Renal cortical epithelial cell (primary cell): ENCODE results near the gene PRR13. TPM values are rescaled to one million over a fixed set of nuclear protein-coding genes. Genes with fewer than 3 reads are reported as not detected.
"Not testable (repeated sequence)": the region's sequence is repeated elsewhere in the genome, so short reads cannot be mapped to it uniquely, and the experiment has no call there.

Experiments used
- DNase-seq: peaks from one replicate; pipeline ENCODE4 v3.0.0-alpha.2; 2011; ENCODE audit warnings: low read depth
- total RNA-seq: library from RNA; depleted of rRNA; stranded (reverse); fragments of >200 nt; gene quantifications from 2 replicates; pipeline ENCODE4 v1.2.3, GENCODE V29; 2014

Gene PRR13
- total RNA-seq, 1 donor from 2014 or later, result 45.1 TPM

GRCh38 chr12:53468282-53468681, 26.7 kb downstream of the PRR13 start:
- DNase-seq, result no peak

GRCh38 chr12:53472056-53472582, 30.6 kb downstream of the PRR13 start:
- no peak for DNase-seq

GRCh38 chr12:53474077-53474476, 32.5 kb downstream of the PRR13 start:
- no peak for DNase-seq

GRCh38 chr12:53474819-53475218, 33.3 kb downstream of the PRR13 start:
- no peak for DNase-seq

GRCh38 chr12:53476769-53477209, 35.3 kb downstream of the PRR13 start:
- DNase-seq, result no peak

- no peak for DNase-seq
Observed at GRCh38 chr12:53478865-53479264, 37.3 kb downstream of the PRR13 start.

- no peak for DNase-seq
Observed at GRCh38 chr12:53479331-53479730, 37.8 kb downstream of the PRR13 start.

GRCh38 chr12:53480491-53481442, 39.2 kb downstream of the PRR13 start:
- no peak for DNase-seq

- DNase-seq, result not testable (repeated sequence)
Observed at GRCh38 chr12:53481458-53481857, 39.9 kb downstream of the PRR13 start.

GRCh38 chr12:53481939-53482586, 40.5 kb downstream of the PRR13 start:
- DNase-seq, result no peak

- no peak for DNase-seq
Observed at GRCh38 chr12:53482626-53483168, 41.2 kb downstream of the PRR13 start.

- no peak for DNase-seq
Observed at GRCh38 chr12:53483225-53483978, 41.9 kb downstream of the PRR13 start.

- DNase-seq, result no peak
Observed at GRCh38 chr12:53483979-53484377, 42.4 kb downstream of the PRR13 start.

- peak; percentile 77 for DNase-seq
Observed at GRCh38 chr12:53484686-53485575, 43.4 kb downstream of the PRR13 start.

- no peak for DNase-seq
Observed at GRCh38 chr12:53485955-53486735, 44.6 kb downstream of the PRR13 start.

- no peak for DNase-seq
Observed at GRCh38 chr12:53486736-53487487, 45.4 kb downstream of the PRR13 start.

GRCh38 chr12:53489242-53489864, 47.8 kb downstream of the PRR13 start:
- peak; percentile 77 for DNase-seq

GRCh38 chr12:53492188-53492587, 50.7 kb downstream of the PRR13 start:
- DNase-seq, result no peak
